K562 (cell line): ENCODE measurements around the gene UGT1A10. TPM values are rescaled to one million over a fixed set of nuclear protein-coding genes. Genes with fewer than 3 reads are reported as not detected.

ENCODE experiments used
- MYNN ChIP-seq, 2 experiments: sonication (generic); formaldehyde crosslinking in 1 of 2; IDR thresholded peaks; 2 replicates each; pipeline versions ENCODE4 v1.5.0 to v1.6.1; 2016 to 2020; ENCODE audit warnings: antibody characterized with exemption in 1 of 2, missing genetic modification reagents in 1 of 2
- XRCC4 ChIP-seq: IDR thresholded peaks from one replicate; pipeline ENCODE4 v1.6.1; 2011; ENCODE audit not compliant: insufficient read depth, insufficient read length; ENCODE audit errors: extremely low read depth
- polyA plus RNA-seq, 8 experiments: library from polyadenylated mRNA; depleted of rRNA in 4 of 8; stranded (reverse) in 5 of 8; unstranded in 3 of 8; fragments of >200 nt; fragmentation: Nextera tagmentation in 2 of 8; fragmentation: Illumina TruSeq in 1 of 8; extraction: Ambion mirVana in 2 of 8; extraction: Trizol in 1 of 8; gene quantifications; 2 replicates each; pipeline versions ENCODE4 v1.2.1 to v1.2.3, GENCODE V29; 2011 to 2014; ENCODE audit warnings: inconsistent platforms in 1 of 8, missing spikeins in 1 of 8
- total RNA-seq, 7 experiments: library from RNA; depleted of rRNA in 6 of 7; stranded (reverse); fragments of >200 nt in 6 of 7; fragmentation: Illumina TruSeq in 2 of 7; extraction: Trizol in 2 of 7; gene quantifications; 2 replicates each; pipeline versions ENCODE4 v1.2.1 to v1.2.3, GENCODE V29; 2011 to 2021; ENCODE audit warnings: low replicate concordance in 1 of 7
- TF ChIP-seq, protein P1 (sequence below): fragments of 450-650 bp; IDR thresholded peaks from 2 replicates; pipeline ENCODE4 v1.6.1; 2016; ENCODE audit warnings: mild to moderate bottlenecking, moderate library complexity

The UGT1A10 gene
- total and polyA plus RNA-seq, 9 of the 15 experiments (the other 6 are each of a cell fraction or from before 2014, with no cell fraction given): not detected

DNA sequence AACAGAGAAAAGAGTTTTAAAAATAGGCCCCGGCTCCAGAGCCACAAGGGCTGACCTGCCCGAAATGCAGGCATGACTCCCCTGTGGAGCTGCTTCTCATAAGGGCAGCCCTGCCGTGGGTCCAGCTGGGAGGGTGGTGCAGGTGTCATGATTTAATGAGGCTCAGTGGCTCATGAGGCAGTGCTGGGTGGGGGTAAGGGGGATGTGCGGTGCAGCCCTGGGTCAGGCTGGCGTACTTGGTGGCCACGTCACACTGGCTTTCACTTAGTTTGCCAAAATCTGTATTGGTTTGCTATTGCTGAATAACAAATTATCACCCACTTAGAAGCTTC lies 184.5 kb downstream of the UGT1A10 start (continued):
- TF ChIP-seq, protein P1, sequence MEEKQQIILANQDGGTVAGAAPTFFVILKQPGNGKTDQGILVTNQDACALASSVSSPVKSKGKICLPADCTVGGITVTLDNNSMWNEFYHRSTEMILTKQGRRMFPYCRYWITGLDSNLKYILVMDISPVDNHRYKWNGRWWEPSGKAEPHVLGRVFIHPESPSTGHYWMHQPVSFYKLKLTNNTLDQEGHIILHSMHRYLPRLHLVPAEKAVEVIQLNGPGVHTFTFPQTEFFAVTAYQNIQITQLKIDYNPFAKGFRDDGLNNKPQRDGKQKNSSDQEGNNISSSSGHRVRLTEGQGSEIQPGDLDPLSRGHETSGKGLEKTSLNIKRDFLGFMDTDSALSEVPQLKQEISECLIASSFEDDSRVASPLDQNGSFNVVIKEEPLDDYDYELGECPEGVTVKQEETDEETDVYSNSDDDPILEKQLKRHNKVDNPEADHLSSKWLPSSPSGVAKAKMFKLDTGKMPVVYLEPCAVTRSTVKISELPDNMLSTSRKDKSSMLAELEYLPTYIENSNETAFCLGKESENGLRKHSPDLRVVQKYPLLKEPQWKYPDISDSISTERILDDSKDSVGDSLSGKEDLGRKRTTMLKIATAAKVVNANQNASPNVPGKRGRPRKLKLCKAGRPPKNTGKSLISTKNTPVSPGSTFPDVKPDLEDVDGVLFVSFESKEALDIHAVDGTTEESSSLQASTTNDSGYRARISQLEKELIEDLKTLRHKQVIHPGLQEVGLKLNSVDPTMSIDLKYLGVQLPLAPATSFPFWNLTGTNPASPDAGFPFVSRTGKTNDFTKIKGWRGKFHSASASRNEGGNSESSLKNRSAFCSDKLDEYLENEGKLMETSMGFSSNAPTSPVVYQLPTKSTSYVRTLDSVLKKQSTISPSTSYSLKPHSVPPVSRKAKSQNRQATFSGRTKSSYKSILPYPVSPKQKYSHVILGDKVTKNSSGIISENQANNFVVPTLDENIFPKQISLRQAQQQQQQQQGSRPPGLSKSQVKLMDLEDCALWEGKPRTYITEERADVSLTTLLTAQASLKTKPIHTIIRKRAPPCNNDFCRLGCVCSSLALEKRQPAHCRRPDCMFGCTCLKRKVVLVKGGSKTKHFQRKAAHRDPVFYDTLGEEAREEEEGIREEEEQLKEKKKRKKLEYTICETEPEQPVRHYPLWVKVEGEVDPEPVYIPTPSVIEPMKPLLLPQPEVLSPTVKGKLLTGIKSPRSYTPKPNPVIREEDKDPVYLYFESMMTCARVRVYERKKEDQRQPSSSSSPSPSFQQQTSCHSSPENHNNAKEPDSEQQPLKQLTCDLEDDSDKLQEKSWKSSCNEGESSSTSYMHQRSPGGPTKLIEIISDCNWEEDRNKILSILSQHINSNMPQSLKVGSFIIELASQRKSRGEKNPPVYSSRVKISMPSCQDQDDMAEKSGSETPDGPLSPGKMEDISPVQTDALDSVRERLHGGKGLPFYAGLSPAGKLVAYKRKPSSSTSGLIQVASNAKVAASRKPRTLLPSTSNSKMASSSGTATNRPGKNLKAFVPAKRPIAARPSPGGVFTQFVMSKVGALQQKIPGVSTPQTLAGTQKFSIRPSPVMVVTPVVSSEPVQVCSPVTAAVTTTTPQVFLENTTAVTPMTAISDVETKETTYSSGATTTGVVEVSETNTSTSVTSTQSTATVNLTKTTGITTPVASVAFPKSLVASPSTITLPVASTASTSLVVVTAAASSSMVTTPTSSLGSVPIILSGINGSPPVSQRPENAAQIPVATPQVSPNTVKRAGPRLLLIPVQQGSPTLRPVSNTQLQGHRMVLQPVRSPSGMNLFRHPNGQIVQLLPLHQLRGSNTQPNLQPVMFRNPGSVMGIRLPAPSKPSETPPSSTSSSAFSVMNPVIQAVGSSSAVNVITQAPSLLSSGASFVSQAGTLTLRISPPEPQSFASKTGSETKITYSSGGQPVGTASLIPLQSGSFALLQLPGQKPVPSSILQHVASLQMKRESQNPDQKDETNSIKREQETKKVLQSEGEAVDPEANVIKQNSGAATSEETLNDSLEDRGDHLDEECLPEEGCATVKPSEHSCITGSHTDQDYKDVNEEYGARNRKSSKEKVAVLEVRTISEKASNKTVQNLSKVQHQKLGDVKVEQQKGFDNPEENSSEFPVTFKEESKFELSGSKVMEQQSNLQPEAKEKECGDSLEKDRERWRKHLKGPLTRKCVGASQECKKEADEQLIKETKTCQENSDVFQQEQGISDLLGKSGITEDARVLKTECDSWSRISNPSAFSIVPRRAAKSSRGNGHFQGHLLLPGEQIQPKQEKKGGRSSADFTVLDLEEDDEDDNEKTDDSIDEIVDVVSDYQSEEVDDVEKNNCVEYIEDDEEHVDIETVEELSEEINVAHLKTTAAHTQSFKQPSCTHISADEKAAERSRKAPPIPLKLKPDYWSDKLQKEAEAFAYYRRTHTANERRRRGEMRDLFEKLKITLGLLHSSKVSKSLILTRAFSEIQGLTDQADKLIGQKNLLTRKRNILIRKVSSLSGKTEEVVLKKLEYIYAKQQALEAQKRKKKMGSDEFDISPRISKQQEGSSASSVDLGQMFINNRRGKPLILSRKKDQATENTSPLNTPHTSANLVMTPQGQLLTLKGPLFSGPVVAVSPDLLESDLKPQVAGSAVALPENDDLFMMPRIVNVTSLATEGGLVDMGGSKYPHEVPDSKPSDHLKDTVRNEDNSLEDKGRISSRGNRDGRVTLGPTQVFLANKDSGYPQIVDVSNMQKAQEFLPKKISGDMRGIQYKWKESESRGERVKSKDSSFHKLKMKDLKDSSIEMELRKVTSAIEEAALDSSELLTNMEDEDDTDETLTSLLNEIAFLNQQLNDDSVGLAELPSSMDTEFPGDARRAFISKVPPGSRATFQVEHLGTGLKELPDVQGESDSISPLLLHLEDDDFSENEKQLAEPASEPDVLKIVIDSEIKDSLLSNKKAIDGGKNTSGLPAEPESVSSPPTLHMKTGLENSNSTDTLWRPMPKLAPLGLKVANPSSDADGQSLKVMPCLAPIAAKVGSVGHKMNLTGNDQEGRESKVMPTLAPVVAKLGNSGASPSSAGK: no peak
- TF ChIP-seq XRCC4: no peak
- TF ChIP-seq MYNN (IDR thresholded peaks at IDR 0.05): no peak
- TF ChIP-seq MYNN (CRISPR knock-in tag; IDR thresholded peaks at IDR 0.05): no peak
